HG03565 (cell line): ENCODE measurements around the gene SLC7A11.
"Not testable (repeated sequence)": the region's sequence is repeated elsewhere in the genome, so short reads cannot be mapped to it uniquely, and the experiment has no call there.

Experiments used
- ATAC-seq: cut with Tn5 transposase; IDR thresholded peaks from one replicate; pipeline ENCODE4 v1.9.1; 2021; ENCODE audit warnings: mild to moderate bottlenecking, moderate library complexity; ENCODE audit not compliant: unreplicated experiment

Gene SLC7A11

GRCh38 chr4:138210576-138210975, 31.6 kb downstream of the SLC7A11 start:
- not testable (repeated sequence) for ATAC-seq

- ATAC-seq, result no peak
Observed at GRCh38 chr4:138209094-138209493, 33.1 kb downstream of the SLC7A11 start.

GRCh38 chr4:138205531-138206233, 36.5 kb downstream of the SLC7A11 start:
- ATAC-seq, result no peak

- ATAC-seq, result no peak
Observed at GRCh38 chr4:138204507-138204906, 37.6 kb downstream of the SLC7A11 start.

GRCh38 chr4:138202686-138203085, 39.5 kb downstream of the SLC7A11 start:
- ATAC-seq, result no peak

GRCh38 chr4:138200236-138200590, 41.9 kb downstream of the SLC7A11 start:
- ATAC-seq, result peak; percentile 34

- ATAC-seq, result peak; percentile 48
Observed at GRCh38 chr4:138199568-138200235, 42.4 kb downstream of the SLC7A11 start.

GRCh38 chr4:138196153-138196552, 46.0 kb downstream of the SLC7A11 start:
- ATAC-seq, result no peak

GRCh38 chr4:138193963-138194362, 48.2 kb downstream of the SLC7A11 start:
- ATAC-seq, result no peak

- peak; percentile 39 for ATAC-seq
Observed at GRCh38 chr4:138192113-138192512, 50.0 kb downstream of the SLC7A11 start.

GRCh38 chr4:138190452-138190858, 51.7 kb downstream of the SLC7A11 start:
- ATAC-seq, result peak; percentile 98

GRCh38 chr4:138189206-138189605, 52.9 kb downstream of the SLC7A11 start:
- ATAC-seq, result no peak

- no peak for ATAC-seq
Observed at GRCh38 chr4:138188406-138189084, 53.6 kb downstream of the SLC7A11 start.

GRCh38 chr4:138185859-138186645, 56.1 kb downstream of the SLC7A11 start:
- ATAC-seq, result no peak

- ATAC-seq, result no peak
Observed at GRCh38 chr4:138184886-138185285, 57.3 kb downstream of the SLC7A11 start.

GRCh38 chr4:138182838-138183426, 59.2 kb downstream of the SLC7A11 start:
- peak; percentile 54 for ATAC-seq

GRCh38 chr4:138181287-138181686, 60.9 kb downstream of the SLC7A11 start:
- ATAC-seq, result no peak

GRCh38 chr4:138178566-138178965, 63.6 kb downstream of the SLC7A11 start:
- ATAC-seq, result no peak

- ATAC-seq, result peak; percentile 57
Observed at GRCh38 chr4:138177278-138177968, 64.7 kb downstream of the SLC7A11 start.
